ENCODE data around the gene ROPN1B. TPM values are rescaled to one million over a fixed set of nuclear protein-coding genes. Genes with fewer than 3 reads are reported as not detected.
A peak's percentile ranks its signal among the peaks of the same experiment; 100 is the strongest.
"Not testable (repeated sequence)": the region's sequence is repeated elsewhere in the genome, so short reads cannot be mapped to it uniquely, and the experiment has no call there.

ROPN1B gene
- total and polyA plus RNA-seq, 11 donors: 1.1 to 8.1 (median 2.0) TPM

DNA sequence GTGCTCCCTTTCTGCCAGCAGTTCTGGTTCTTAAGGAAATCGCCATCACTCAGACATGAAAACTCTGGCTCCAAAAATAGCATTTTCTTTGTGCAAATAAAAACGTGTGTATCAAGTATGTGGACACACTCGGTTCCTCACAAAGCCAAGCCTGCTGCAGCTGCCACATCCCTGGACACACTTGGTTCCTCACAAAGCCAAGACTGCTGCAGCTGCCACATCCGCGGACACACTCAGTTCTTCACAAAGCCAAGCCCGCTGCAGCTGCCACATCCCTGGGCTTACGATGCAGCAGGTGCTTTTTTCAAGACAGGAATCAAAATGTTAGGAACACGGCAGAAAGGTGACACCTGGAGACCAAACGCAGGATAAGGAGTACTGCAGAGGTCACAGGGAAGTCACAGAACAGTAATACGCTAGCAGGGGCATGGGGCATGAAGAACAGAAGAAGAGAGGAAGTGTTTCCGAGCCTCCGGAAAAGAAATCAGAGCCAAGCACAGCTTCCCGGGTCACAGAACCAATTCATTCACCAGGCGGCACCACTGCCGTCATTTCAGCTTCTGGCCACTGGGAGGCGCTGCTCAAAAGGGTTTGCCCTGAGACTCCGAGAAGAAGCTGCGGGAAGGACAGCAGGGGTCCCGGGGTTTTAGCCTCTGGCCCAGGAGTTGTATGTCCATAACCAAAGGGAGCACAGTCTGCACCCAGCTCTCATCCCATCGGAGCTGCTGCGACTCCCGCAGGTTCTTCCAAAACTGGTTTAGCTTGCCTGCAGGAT is 40.0 kb upstream of the ROPN1B start:
- peak in 4 of 5 donors; percentile 17 to 74 (median 49) for DNase-seq
- ATAC-seq; H3K4me3 ChIP-seq; H3K27me3 ChIP-seq; H3K9me3 ChIP-seq; H3K36me3 ChIP-seq; H3K27ac ChIP-seq; intact Hi-C loops (cut with DNase I): not testable (repeated sequence)
- H3K4me1 ChIP-seq: peaks cover 0 to 13% (median 0%) of the 10 kb centered on the region in 12 donors
- TF ChIP-seq, protein P1, sequence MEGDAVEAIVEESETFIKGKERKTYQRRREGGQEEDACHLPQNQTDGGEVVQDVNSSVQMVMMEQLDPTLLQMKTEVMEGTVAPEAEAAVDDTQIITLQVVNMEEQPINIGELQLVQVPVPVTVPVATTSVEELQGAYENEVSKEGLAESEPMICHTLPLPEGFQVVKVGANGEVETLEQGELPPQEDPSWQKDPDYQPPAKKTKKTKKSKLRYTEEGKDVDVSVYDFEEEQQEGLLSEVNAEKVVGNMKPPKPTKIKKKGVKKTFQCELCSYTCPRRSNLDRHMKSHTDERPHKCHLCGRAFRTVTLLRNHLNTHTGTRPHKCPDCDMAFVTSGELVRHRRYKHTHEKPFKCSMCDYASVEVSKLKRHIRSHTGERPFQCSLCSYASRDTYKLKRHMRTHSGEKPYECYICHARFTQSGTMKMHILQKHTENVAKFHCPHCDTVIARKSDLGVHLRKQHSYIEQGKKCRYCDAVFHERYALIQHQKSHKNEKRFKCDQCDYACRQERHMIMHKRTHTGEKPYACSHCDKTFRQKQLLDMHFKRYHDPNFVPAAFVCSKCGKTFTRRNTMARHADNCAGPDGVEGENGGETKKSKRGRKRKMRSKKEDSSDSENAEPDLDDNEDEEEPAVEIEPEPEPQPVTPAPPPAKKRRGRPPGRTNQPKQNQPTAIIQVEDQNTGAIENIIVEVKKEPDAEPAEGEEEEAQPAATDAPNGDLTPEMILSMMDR (IDR thresholded peaks at IDR 0.05): peak in 11 of 12 donors; percentile 25 to 78 (median 69)
- 28 to 41% (median 35%) methylated on average over 21 to 22 of the region's 22 CpGs for WGBS, 4 donors

DNA sequence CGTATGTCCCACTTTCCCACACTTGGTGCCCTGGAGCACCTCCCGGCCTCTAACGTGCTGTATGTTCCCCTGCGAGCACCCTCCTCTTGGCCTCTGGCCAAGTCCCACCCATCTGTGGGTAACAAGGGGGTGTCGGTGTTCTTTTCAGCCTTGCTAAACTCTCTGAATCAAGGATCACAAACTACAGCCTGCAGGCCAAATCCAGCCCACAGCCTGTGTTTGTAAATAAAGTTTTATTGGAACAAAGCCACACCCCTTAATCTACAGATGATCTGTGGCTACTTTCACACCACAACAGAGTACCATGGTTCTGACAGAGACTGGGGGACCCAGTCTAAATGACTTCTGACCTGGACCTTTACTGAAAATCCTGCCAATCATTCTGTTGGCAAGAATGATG is 39.2 kb upstream of the ROPN1B start:
- not testable (repeated sequence) for H3K36me3 ChIP-seq, H3K27ac ChIP-seq, H3K9me3 ChIP-seq, H3K4me3 ChIP-seq, DNase-seq, ATAC-seq, H3K27me3 ChIP-seq
- peaks cover 0 to 13% (median 0%) of the 10 kb centered on the region in 12 donors for H3K4me1 ChIP-seq
- intact Hi-C loops (cut with DNase I): loop anchor here in 1 of 10 donors (10.0 kb wide), 1 partner anchor 165 kb away; no protein-coding TSS in a partner anchor
- WGBS, 4 donors: 38 to 61% (median 55%) methylated on average over 5 of the region's 5 CpGs

DNA sequence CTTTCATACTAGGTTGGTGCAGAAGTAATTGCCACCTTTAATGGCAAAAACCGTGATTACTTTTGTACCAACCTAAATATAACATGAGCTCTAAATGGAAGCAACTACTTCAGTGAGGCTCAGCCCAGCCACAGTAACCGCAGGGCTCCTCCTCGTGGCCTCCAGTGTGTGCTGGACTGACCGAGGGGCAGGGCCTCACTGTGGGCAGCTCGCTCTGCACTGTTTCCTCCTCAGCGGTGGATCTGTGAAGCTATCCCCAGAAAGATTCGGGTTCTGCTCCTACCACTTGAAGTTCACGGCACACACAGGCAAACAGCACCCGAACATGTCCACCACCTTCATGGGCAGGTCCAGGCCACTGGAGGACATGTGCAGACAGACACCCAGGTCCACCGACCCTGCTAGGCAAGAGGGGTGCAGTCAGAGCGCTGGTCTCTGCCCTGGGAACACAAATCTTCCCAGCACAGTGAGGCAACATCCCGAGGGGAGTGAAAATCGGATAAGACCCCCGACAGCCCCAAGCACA is 37.6 kb upstream of the ROPN1B start:
- not testable (repeated sequence) for H3K27ac ChIP-seq, ATAC-seq, DNase-seq, H3K27me3 ChIP-seq, H3K9me3 ChIP-seq, H3K36me3 ChIP-seq, H3K4me3 ChIP-seq
- H3K4me1 ChIP-seq: peaks cover 0 to 13% (median 0%) of the 10 kb centered on the region in 12 donors
- TF ChIP-seq, protein P1 (IDR thresholded peaks at IDR 0.05): peak in 3 of 12 donors; percentile 7 to 31 (median 11)
- 43 to 73% (median 55%) methylated on average over 4 to 11 of the region's 14 CpGs for WGBS, 4 donors
- intact Hi-C loops (cut with DNase I): loop anchor here in 1 of 10 donors (10.0 kb wide), 1 partner anchor 167 kb away; no protein-coding TSS in a partner anchor

DNA sequence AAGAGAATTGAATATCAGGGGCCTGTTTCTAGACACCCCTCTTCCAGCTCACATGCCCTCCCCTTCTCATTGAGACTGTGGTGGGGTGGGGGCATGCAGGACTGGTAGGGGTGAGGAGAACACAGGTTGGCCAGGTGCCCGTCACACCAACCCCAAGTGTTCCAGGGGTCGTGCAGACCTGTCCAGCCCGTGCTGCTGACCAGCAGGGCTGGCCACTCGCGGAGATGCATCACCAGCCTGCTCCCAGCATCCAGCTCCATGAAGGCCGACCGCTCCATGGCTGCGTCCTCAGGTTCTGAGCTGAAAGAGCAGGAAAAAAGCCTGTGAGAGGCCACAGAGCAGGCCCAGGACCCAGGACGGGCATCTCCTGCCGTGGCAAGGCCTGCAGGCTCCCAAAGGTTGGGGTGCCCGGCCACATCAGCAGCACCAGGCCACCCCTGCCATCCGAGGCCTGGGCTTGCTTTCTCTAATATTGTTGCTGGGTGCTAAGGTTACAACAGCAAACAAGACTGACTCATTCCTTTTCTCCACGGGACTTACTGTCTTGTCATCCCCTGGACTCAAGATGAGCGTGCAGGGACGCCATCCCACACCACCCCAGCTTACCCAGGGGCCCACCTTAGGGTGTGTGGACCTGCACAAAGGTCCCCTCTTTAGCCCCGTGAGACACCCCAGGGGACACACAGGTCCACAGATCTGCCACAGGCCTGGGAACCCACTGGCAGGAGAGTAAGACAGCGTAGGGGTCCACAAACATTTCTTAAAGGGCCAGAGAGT is 35.4 kb upstream of the ROPN1B start:
- not testable (repeated sequence) for H3K27ac ChIP-seq, H3K36me3 ChIP-seq, ATAC-seq, H3K4me3 ChIP-seq, H3K27me3 ChIP-seq, DNase-seq, H3K9me3 ChIP-seq
- intact Hi-C loops (cut with DNase I): loop anchor here in 1 of 10 donors (10.0 kb wide), 1 partner anchor 169 kb away; no protein-coding TSS in a partner anchor
- H3K4me1 ChIP-seq: peaks cover 0 to 13% (median 0%) of the 10 kb centered on the region in 12 donors
- 90 to 94% (median 92%) methylated on average over 14 to 15 of the region's 17 CpGs for WGBS, 4 donors

DNA sequence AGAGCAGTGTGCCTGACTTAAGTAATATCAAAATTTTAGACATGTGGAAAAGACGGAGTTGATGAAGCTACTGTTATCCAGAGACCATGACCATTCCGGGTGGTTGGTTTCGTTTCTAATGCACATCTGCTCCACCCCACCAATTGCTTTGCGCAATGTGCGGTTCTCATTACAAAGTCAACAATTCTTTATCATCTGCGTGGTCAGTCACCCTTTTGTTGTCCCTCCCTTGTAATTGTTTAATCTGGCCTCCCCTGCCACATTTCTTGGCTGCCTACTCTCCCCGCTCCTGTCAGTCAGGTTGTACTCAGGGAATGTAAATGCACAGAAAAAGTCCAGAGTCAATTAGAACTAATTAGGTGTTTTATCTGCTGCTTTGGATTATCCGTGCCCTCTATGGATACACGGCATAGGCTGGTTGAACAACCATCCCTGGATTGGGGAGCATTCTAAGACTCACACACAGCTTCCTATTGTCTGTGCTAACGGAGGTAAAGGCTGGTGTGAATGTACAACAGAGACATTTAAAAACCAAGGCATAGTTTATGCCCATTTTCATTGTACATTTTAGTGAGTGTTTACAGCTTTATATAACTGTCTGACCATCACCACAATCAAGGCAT is 33.6 kb upstream of the ROPN1B start:
- H3K36me3 ChIP-seq, H3K4me1 ChIP-seq, H3K27ac ChIP-seq, DNase-seq, H3K27me3 ChIP-seq, H3K9me3 ChIP-seq: not testable (repeated sequence)
- 68 to 83% (median 73%) methylated on average over 10 of the region's 10 CpGs for WGBS, 4 donors
- H3K4me3 ChIP-seq: peak overlapping the region in 6 of 12 donors; percentile 6 to 37 (median 23)
- peak in 3 of 4 donors; percentile 42 to 67 (median 62) for ATAC-seq
- intact Hi-C loops (cut with DNase I): loop anchor here in 1 of 10 donors (10.0 kb wide), 1 partner anchor 171 kb away; no protein-coding TSS in a partner anchor
